ENCODE results near the gene PPP1R37.

PPP1R37 gene

GRCh38 chr19:45163751-45164460 lies 70.9 kb downstream of the PPP1R37 start (continued):
- TF ChIP-seq PATZ1 (CRISPR knock-in tag; IDR thresholded peaks at IDR 0.05; ENCODE audit: borderline replicate concordance) = no peak
- TF ChIP-seq TSHZ2 (CRISPR knock-in tag; IDR thresholded peaks at IDR 0.05) = no peak
- no peak for TF ChIP-seq CREB5 (CRISPR knock-in tag; IDR thresholded peaks at IDR 0.05; ENCODE audit: low read depth)
- TF ChIP-seq TCF4 (CRISPR knock-in tag; IDR thresholded peaks at IDR 0.05; ENCODE audit: borderline replicate concordance) = no peak
- no peak for TF ChIP-seq ARNTL (CRISPR knock-in tag; IDR thresholded peaks at IDR 0.05; ENCODE audit: borderline replicate concordance, low read depth)

- TF ChIP-seq ZC3H10 (CRISPR knock-in tag; IDR thresholded peaks at IDR 0.05) = no peak
- no peak for TF ChIP-seq BACH2 (CRISPR knock-in tag; IDR thresholded peaks at IDR 0.05; ENCODE audit: borderline replicate concordance)
- no peak for TF ChIP-seq TSHZ2 (CRISPR knock-in tag; IDR thresholded peaks at IDR 0.05)
- no peak for TF ChIP-seq RARB (CRISPR knock-in tag; IDR thresholded peaks at IDR 0.05)
- TF ChIP-seq CSRNP3 (CRISPR knock-in tag; IDR thresholded peaks at IDR 0.05) = no peak
- no peak for TF ChIP-seq ZNF8 (CRISPR knock-in tag; IDR thresholded peaks at IDR 0.05)
- no peak for TF ChIP-seq ISL1 (CRISPR knock-in tag; IDR thresholded peaks at IDR 0.05)
- TF ChIP-seq ESRRG (CRISPR knock-in tag; IDR thresholded peaks at IDR 0.05) = no peak
- no peak for TF ChIP-seq PATZ1 (CRISPR knock-in tag; IDR thresholded peaks at IDR 0.05; ENCODE audit: borderline replicate concordance)
- TF ChIP-seq ARNTL (CRISPR knock-in tag; IDR thresholded peaks at IDR 0.05; ENCODE audit: borderline replicate concordance, low read depth) = no peak
- no peak for TF ChIP-seq TOX (CRISPR knock-in tag; IDR thresholded peaks at IDR 0.05; ENCODE audit: borderline replicate concordance)
- no peak for TF ChIP-seq CSDC2 (CRISPR knock-in tag; IDR thresholded peaks at IDR 0.05)
- no peak for TF ChIP-seq ZNF70 (CRISPR knock-in tag; IDR thresholded peaks at IDR 0.05)
- TF ChIP-seq SNAI2 (CRISPR knock-in tag; IDR thresholded peaks at IDR 0.05) = no peak
- no peak for TF ChIP-seq OSR1 (CRISPR knock-in tag; IDR thresholded peaks at IDR 0.05)
- TF ChIP-seq TCF4 (CRISPR knock-in tag; IDR thresholded peaks at IDR 0.05; ENCODE audit: borderline replicate concordance) = no peak
- TF ChIP-seq PPARA (CRISPR knock-in tag; IDR thresholded peaks at IDR 0.05; ENCODE audit: borderline replicate concordance) = no peak
- no peak for TF ChIP-seq POU6F1 (CRISPR knock-in tag; IDR thresholded peaks at IDR 0.05; ENCODE audit: borderline replicate concordance, low read depth)
- TF ChIP-seq CREB5 (CRISPR knock-in tag; IDR thresholded peaks at IDR 0.05; ENCODE audit: low read depth) = no peak
- no peak for TF ChIP-seq ZFP30 (CRISPR knock-in tag; IDR thresholded peaks at IDR 0.05)
- ATAC-seq = no peak
Observed at GRCh38 chr19:45164577-45165335, 71.8 kb downstream of the PPP1R37 start.
